ENCODE results near the gene CCDC152.
"Not testable (repeated sequence)": the region's sequence is repeated elsewhere in the genome, so short reads cannot be mapped to it uniquely, and the experiment has no call there.

The CCDC152 gene

GRCh38 chr5:42837601-42838000 lies 81.0 kb downstream of the CCDC152 start:
- Mint-ChIP-seq H3K36me3 (no peaks in the 10 kb centered on the region), H3K27ac (no peak overlapping the region), H3K27me3 (no peaks in the 10 kb centered on the region), H3K9me3 (peaks cover 3% of the 10 kb centered on the region), H3K4me1 (no peaks in the 10 kb centered on the region), H3K4me3 (no peak overlapping the region)
- DNase-seq (ENCODE audit: low spot score in 2 of 2) (no peak), ATAC-seq (ENCODE audit: low read depth) (no peak)

- peaks cover 3% of the 10 kb centered on the region for H3K9me3 Mint-ChIP-seq
- ATAC-seq (ENCODE audit: low read depth) (no peak), DNase-seq (ENCODE audit: low spot score in 2 of 2) (no peak)
- no peak overlapping the region for H3K27ac Mint-ChIP-seq
- H3K36me3 Mint-ChIP-seq, result no peaks in the 10 kb centered on the region
- H3K27me3 Mint-ChIP-seq, result no peaks in the 10 kb centered on the region
- H3K4me3 Mint-ChIP-seq, result no peak overlapping the region
- H3K4me1 Mint-ChIP-seq, result no peaks in the 10 kb centered on the region
Observed at GRCh38 chr5:42839196-42839595, 82.6 kb downstream of the CCDC152 start.

- Mint-ChIP-seq H3K4me3 (no peak overlapping the region), H3K36me3 (no peaks in the 10 kb centered on the region), H3K27ac (no peak overlapping the region), H3K9me3 (peaks cover 3% of the 10 kb centered on the region), H3K27me3 (no peaks in the 10 kb centered on the region), H3K4me1 (no peaks in the 10 kb centered on the region)
- DNase-seq (ENCODE audit: low spot score in 2 of 2) (no peak), ATAC-seq (ENCODE audit: low read depth) (no peak)
Observed at GRCh38 chr5:42840269-42840668, 83.7 kb downstream of the CCDC152 start.

GRCh38 chr5:42840842-42841567 lies 84.4 kb downstream of the CCDC152 start:
- DNase-seq (ENCODE audit: low spot score in 2 of 2), result no peak
- no peaks in the 10 kb centered on the region for H3K27me3 Mint-ChIP-seq
- no peaks in the 10 kb centered on the region for H3K9me3 Mint-ChIP-seq
- H3K36me3 Mint-ChIP-seq, result no peaks in the 10 kb centered on the region
- no peak for ATAC-seq (ENCODE audit: low read depth)
- no peak overlapping the region for H3K4me3 Mint-ChIP-seq
- no peak overlapping the region for H3K27ac Mint-ChIP-seq
- H3K4me1 Mint-ChIP-seq, result no peaks in the 10 kb centered on the region

- no peaks in the 10 kb centered on the region for H3K27me3 Mint-ChIP-seq
- ATAC-seq (ENCODE audit: low read depth) (no peak), DNase-seq (ENCODE audit: low spot score in 2 of 2) (no peak)
- H3K36me3 Mint-ChIP-seq, result no peaks in the 10 kb centered on the region
- no peaks in the 10 kb centered on the region for H3K4me1 Mint-ChIP-seq
- no peak overlapping the region for H3K4me3 Mint-ChIP-seq
- no peaks in the 10 kb centered on the region for H3K9me3 Mint-ChIP-seq
- no peak overlapping the region for H3K27ac Mint-ChIP-seq
Observed at GRCh38 chr5:42842921-42843641, 86.5 kb downstream of the CCDC152 start.

- Mint-ChIP-seq H3K9me3 (no peaks in the 10 kb centered on the region), H3K27ac (no peak overlapping the region), H3K4me3 (no peak overlapping the region), H3K4me1 (no peaks in the 10 kb centered on the region), H3K36me3 (no peaks in the 10 kb centered on the region), H3K27me3 (no peaks in the 10 kb centered on the region)
- DNase-seq (ENCODE audit: low spot score in 2 of 2) (no peak), ATAC-seq (ENCODE audit: low read depth) (no peak)
Observed at GRCh38 chr5:42843675-42844292, 87.2 kb downstream of the CCDC152 start.

- H3K27me3 Mint-ChIP-seq; H3K4me1 Mint-ChIP-seq; DNase-seq (ENCODE audit: low spot score in 2 of 2); H3K9me3 Mint-ChIP-seq; H3K27ac Mint-ChIP-seq; ATAC-seq (ENCODE audit: low read depth); H3K36me3 Mint-ChIP-seq; H3K4me3 Mint-ChIP-seq: not testable (repeated sequence)
Observed at GRCh38 chr5:42844408-42844807, 87.8 kb downstream of the CCDC152 start.

- Mint-ChIP-seq H3K27ac (no peak overlapping the region), H3K4me3 (no peak overlapping the region), H3K4me1 (no peaks in the 10 kb centered on the region), H3K36me3 (no peaks in the 10 kb centered on the region), H3K27me3 (peaks cover 2% of the 10 kb centered on the region), H3K9me3 (no peaks in the 10 kb centered on the region)
- DNase-seq (ENCODE audit: low spot score in 2 of 2), result no peak
- no peak for ATAC-seq (ENCODE audit: low read depth)
Observed at GRCh38 chr5:42848545-42848944, 91.9 kb downstream of the CCDC152 start.

- no peak for DNase-seq (ENCODE audit: low spot score in 2 of 2)
- no peak overlapping the region for H3K27ac Mint-ChIP-seq
- H3K9me3 Mint-ChIP-seq, result no peaks in the 10 kb centered on the region
- peaks cover 2% of the 10 kb centered on the region for H3K27me3 Mint-ChIP-seq
- no peaks in the 10 kb centered on the region for H3K4me1 Mint-ChIP-seq
- no peak overlapping the region for H3K4me3 Mint-ChIP-seq
- no peaks in the 10 kb centered on the region for H3K36me3 Mint-ChIP-seq
- ATAC-seq (ENCODE audit: low read depth), result no peak
Observed at GRCh38 chr5:42851481-42851880, 94.9 kb downstream of the CCDC152 start.

All from memory B cell (primary cell).